PC-9 (cell line): ENCODE measurements around the gene OGDH. TPM values are rescaled to one million over a fixed set of nuclear protein-coding genes. Genes with fewer than 3 reads are reported as not detected.
A peak's percentile ranks its signal among the peaks of the same experiment; 100 is the strongest.

Experiments used
- BruUV-seq: library from RNA; stranded (reverse); fragments of 400-500 nt; replicated peaks from 2 replicates; lab custom pipeline; 2021; lab: Mats Ljungman, UMichigan
- CTCF ChIA-PET: fragments of 300-600 bp; sonication (Branson Sonifier 250); formaldehyde crosslinking; loops from one replicate; lab custom pipeline; 2022; ENCODE audit warnings: antibody characterized with exemption; lab: Charles Lee
- POLR2A ChIA-PET: fragments of 300-600 bp; sonication (Branson Sonifier 250); formaldehyde crosslinking; loops from one replicate; lab custom pipeline; 2022; ENCODE audit warnings: antibody characterized with exemption; ENCODE audit not compliant: unreplicated experiment; lab: Charles Lee
- DNase-seq, 2 experiments: peaks; one replicate each; pipeline versions ENCODE4 v3.0.0 to v3.0.0-alpha.2; 2015 to 2022; ENCODE audit warnings: mixed read lengths in 1 of 2
- H2AFZ ChIP-seq: fragments of 200-600 bp; sonication (generic); 2 replicates; pipeline ENCODE4 v1.8.1; 2017; ENCODE audit warnings: antibody characterized with exemption
- H3F3A ChIP-seq: fragments of 200-600 bp; sonication (generic); 2 replicates; pipeline ENCODE4 v1.8.1; 2017; ENCODE audit warnings: antibody characterized with exemption, mild to moderate bottlenecking, low read depth; ENCODE audit not compliant: insufficient read depth
- H3K27ac ChIP-seq: fragments of 200-600 bp; sonication (generic); 2 replicates; pipeline ENCODE4 v1.6.1; 2016; ENCODE audit warnings: mixed run types
- H3K27me3 ChIP-seq: fragments of 200-600 bp; sonication (generic); 2 replicates; pipeline ENCODE4 v1.6.1; 2016; ENCODE audit warnings: low read depth, mixed run types; ENCODE audit not compliant: insufficient read depth
- H3K36me3 ChIP-seq: fragments of 200-600 bp; sonication (generic); 2 replicates; pipeline ENCODE4 v1.6.1; 2016; ENCODE audit warnings: low read depth, mixed run types
- H3K4me1 ChIP-seq: fragments of 200-600 bp; sonication (generic); replicated peaks from 2 replicates; pipeline ENCODE4 v1.6.1; 2016; ENCODE audit warnings: mixed run types; ENCODE audit not compliant: insufficient read depth
- H3K4me2 ChIP-seq: fragments of 200-600 bp; sonication (generic); 2 replicates; pipeline ENCODE4 v1.6.1; 2017; ENCODE audit warnings: mixed run types
- H3K4me3 ChIP-seq: fragments of 200-600 bp; sonication (generic); 2 replicates; pipeline ENCODE4 v1.6.1; 2016; ENCODE audit warnings: mixed run types
- H3K79me2 ChIP-seq: fragments of 200-600 bp; sonication (generic); 2 replicates; pipeline ENCODE4 v1.6.1; 2017; ENCODE audit warnings: low read depth, mixed run types
- H3K9me2 ChIP-seq: fragments of 200-600 bp; sonication (generic); 2 replicates; pipeline ENCODE4 v1.8.1; 2017; ENCODE audit warnings: mild to moderate bottlenecking; ENCODE audit not compliant: insufficient read depth
- H3K9me3 ChIP-seq: fragments of 200-600 bp; sonication (generic); 2 replicates; pipeline ENCODE4 v1.8.1; 2016; ENCODE audit warnings: low read depth; ENCODE audit not compliant: insufficient read depth
- H4K20me1 ChIP-seq: fragments of 200-600 bp; sonication (generic); 2 replicates; pipeline ENCODE4 v1.8.1; 2017; ENCODE audit not compliant: insufficient read depth
- EZH2 ChIP-seq: fragments of 200-600 bp; sonication (generic); IDR thresholded peaks from 2 replicates; pipeline ENCODE4 v1.8.0; 2017; ENCODE audit warnings: antibody characterized with exemption, low read depth
- intact Hi-C: fragments of 100-400 bp; cut with micrococcal nuclease; formaldehyde crosslinking; loops from one replicate; pipeline ENCODE4 v1.10.0; 2022; ENCODE audit not compliant: unreplicated experiment
- total RNA-seq: library from RNA; stranded (reverse); gene quantifications from 2 replicates; pipeline ENCODE4 v1.2.3, GENCODE V29; 2021
- TF ChIP-seq, protein P1 (sequence below): fragments of 200-600 bp; sonication (generic); conservative IDR thresholded peaks from 2 replicates; pipeline ENCODE4 v1.6.1; 2017; ENCODE audit warnings: mixed run types, antibody characterized with exemption, mild to moderate bottlenecking, moderate library complexity

Gene OGDH
- total RNA-seq, 1 experiment from 2014 or later, result 135 TPM

DNA sequence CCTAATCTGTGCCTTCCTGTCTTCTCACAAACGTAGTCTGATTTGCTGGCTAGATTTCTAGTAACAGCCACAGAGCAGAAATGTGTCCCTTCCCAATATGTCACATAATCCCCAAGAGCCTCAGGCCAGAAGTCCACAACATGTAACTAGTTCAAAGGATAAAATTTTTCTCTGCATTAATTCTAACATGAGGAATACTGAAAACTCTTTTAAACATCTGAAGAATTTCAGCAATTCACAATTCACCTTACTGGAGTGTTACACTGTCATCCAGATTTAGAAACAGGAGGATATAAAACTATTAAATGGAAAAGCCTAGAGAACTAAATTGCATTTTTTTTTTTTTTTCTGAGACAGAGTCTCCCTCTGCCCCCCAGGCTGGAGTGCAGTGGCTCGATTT lies 30.2 kb upstream of the OGDH start:
- Histone ChIP-seq H3K27ac (no peak overlapping the region), H3K27me3 (no peaks in the 10 kb centered on the region), H2AFZ (no peak overlapping the region), H3K36me3 (peaks cover 44% of the 10 kb centered on the region), H3K9me2 (no peaks in the 10 kb centered on the region), H3K9me3 (no peaks in the 10 kb centered on the region), H3K4me2 (no peak overlapping the region), H3K4me3 (no peak overlapping the region), H4K20me1 (peaks cover 5% of the 10 kb centered on the region), H3F3A (peaks cover 70% of the 10 kb centered on the region), H3K4me1 (peaks cover 40% of the 10 kb centered on the region), H3K79me2 (peaks cover 68% of the 10 kb centered on the region)
- TF ChIP-seq, protein P1, sequence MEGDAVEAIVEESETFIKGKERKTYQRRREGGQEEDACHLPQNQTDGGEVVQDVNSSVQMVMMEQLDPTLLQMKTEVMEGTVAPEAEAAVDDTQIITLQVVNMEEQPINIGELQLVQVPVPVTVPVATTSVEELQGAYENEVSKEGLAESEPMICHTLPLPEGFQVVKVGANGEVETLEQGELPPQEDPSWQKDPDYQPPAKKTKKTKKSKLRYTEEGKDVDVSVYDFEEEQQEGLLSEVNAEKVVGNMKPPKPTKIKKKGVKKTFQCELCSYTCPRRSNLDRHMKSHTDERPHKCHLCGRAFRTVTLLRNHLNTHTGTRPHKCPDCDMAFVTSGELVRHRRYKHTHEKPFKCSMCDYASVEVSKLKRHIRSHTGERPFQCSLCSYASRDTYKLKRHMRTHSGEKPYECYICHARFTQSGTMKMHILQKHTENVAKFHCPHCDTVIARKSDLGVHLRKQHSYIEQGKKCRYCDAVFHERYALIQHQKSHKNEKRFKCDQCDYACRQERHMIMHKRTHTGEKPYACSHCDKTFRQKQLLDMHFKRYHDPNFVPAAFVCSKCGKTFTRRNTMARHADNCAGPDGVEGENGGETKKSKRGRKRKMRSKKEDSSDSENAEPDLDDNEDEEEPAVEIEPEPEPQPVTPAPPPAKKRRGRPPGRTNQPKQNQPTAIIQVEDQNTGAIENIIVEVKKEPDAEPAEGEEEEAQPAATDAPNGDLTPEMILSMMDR, result no peak
- TF ChIP-seq EZH2, result no peak
- intact Hi-C loops, result no loop called here
- no TSS peak for BruUV-seq
- ChIA-PET POLR2A (interaction anchor here (0.7 kb wide), 1 partner anchor 391 kb away, joined by 3 read pairs; no protein-coding TSS in a partner anchor), CTCF (no interaction called here)
- no peak for DNase-seq

DNA sequence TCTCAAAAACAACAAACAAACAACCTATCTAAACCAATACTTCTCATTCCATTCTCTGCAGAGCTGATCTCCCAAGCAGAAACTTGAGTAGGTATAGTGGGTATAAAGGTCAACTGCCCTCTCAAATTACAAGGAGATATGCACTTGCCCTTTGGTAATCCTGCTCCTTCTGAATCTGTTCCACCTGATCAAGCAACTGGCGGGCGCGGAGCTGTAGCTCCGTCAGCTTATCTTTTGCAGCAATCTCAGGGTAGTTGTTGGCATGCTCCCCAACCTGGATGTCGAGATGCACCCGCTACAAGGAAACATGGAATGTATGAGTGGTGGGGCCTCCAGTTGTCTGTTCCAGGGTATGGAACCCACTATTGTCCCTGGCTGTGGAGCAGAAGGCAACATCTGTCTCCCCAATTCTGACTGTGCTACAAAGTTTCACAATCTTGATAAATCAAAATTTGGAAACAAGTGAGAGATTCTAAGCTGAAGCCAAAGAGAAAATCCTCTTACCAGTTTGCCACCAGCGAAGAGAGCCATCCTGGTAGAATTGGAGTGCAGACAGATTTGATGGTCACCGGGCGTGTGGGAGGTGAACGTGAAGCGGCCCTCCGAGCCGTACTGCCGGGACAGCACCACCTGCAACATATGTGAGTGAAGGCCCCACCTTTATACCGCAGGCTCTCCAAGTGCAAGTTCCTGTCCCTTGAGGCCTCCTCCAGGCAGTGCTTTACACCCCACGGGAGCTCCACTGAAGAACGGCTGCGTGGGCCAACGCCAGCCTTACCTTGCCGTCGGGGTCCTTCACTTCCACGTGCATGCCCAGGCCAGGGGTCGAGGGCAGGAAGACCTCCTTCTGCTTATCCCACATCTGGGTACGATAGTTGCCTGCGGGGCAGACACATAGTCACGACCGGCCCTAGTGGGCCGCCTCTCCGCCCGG lies 25.2 kb upstream of the OGDH start:
- peaks cover 58% of the 10 kb centered on the region for H3F3A ChIP-seq
- peak overlapping the region; percentile 78 for H3K27ac ChIP-seq
- H3K9me3 ChIP-seq, result no peaks in the 10 kb centered on the region
- no peak for TF ChIP-seq EZH2
- TF ChIP-seq, protein P1, result no peak
- POLR2A ChIA-PET, result interaction anchor here (0.6 to 1.3 kb wide), 9 partner anchors 213 to 584 kb away, joined by 3 to 6 read pairs (median 3); no protein-coding TSS in a partner anchor
- CTCF ChIA-PET, result interaction anchor here (0.5 to 1.4 kb wide), 3 partner anchors 241 to 300 kb away, joined by 3 read pairs; no protein-coding TSS in a partner anchor
- peak; percentile 73 to 97 for DNase-seq
- intact Hi-C loops, result loop anchor here (10.0 kb wide), 1 partner anchor 404 kb away; no protein-coding TSS in a partner anchor
- TSS peak; percentile 28 for BruUV-seq
- peaks cover 41% of the 10 kb centered on the region for H3K79me2 ChIP-seq
- H3K4me2 ChIP-seq, result peak overlapping the region; percentile 99
- no peaks in the 10 kb centered on the region for H3K27me3 ChIP-seq
- H3K9me2 ChIP-seq, result no peaks in the 10 kb centered on the region
- peaks cover 5% of the 10 kb centered on the region for H4K20me1 ChIP-seq
- peaks cover 27% of the 10 kb centered on the region for H3K4me1 ChIP-seq
- H3K4me3 ChIP-seq, result peak overlapping the region; percentile 92
- H3K36me3 ChIP-seq, result peaks cover 24% of the 10 kb centered on the region
- H2AFZ ChIP-seq, result peak overlapping the region; percentile 88

DNA sequence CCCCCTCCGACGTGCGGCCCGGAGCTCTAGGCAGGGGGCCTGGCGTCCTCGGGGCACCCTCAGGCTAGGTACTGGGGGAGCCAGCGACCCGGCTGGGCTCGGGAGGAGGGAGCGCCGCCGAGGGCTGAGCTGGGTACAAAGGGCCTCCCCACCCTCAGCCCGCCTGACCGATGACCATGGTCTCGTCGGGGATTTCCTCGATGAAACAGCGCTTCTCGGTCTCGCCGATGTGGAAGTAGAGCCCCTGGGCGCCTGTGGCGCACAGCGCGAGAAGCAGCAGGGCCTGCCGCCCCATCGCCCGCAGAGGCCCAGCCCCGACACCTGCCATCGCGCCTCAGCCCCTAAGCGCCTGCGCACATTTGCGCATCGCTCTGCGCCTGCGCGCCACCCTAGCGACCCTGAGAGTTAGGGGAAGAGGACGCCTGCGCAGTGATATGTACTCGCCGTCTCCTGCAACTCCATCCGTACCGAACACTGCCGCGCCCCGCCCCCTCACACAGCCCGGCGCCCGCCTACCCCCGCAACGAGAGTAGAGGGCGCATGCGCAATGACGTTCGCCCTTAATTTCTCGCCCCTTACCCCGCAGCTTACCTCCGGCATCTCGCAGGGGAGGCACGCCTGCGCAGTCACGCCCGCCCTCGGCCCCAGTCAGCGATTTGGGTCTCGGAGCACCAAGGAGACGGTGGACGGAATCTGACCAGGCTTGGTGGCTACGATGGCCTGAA lies 24.4 kb upstream of the OGDH start, which contains the start of gene TMED4:
Gene TMED4 (minus strand): TSS at position 353 of the 725 bp plus-strand sequence. CDS start 25 bp downstream, at position 328.
- peak within 1 kb of the TSS; percentile 94 for H2AFZ ChIP-seq
- H3F3A ChIP-seq, result peaks cover 53% of the 10 kb centered on the region
- H3K4me2 ChIP-seq, result peak within 1 kb of the TSS; percentile 99
- intact Hi-C loops, result loop anchor here (1.0 to 10.0 kb wide), 4 partner anchors 24 to 403 kb away; partner anchors contain the start of genes H2AZ2, OGDH and ZMIZ2
- H3K9me2 ChIP-seq, result no peaks in the 10 kb centered on the region
- peak within 1 kb of the TSS; percentile 78 for H3K27ac ChIP-seq
- peaks cover 5% of the 10 kb centered on the region for H4K20me1 ChIP-seq
- TF ChIP-seq, protein P1, result no peak
- no peak for TF ChIP-seq EZH2
- BruUV-seq, result no TSS peak
- peak; percentile 97 to 100 for DNase-seq
- no peaks in the 10 kb centered on the region for H3K27me3 ChIP-seq
- peaks cover 27% of the 10 kb centered on the region for H3K4me1 ChIP-seq
- H3K4me3 ChIP-seq, result peak within 1 kb of the TSS; percentile 92
- H3K9me3 ChIP-seq, result no peaks in the 10 kb centered on the region
- peaks cover 24% of the 10 kb centered on the region for H3K36me3 ChIP-seq
- peaks cover 41% of the 10 kb centered on the region for H3K79me2 ChIP-seq
- ChIA-PET POLR2A (interaction anchor here (0.5 to 1.3 kb wide), 11 partner anchors 8 to 565 kb away, joined by 3 to 12 read pairs (median 4); partner anchors contain the start of gene DDX56), CTCF (interaction anchor here (1.4 kb wide), 1 partner anchor 264 kb away, joined by 3 read pairs; no protein-coding TSS in a partner anchor)
